Activated B cell treated with CpG ODN at 0.5 μM for 24 hours (primary cell): ENCODE results near the gene KIRREL3. TPM values are rescaled to one million over a fixed set of nuclear protein-coding genes. Genes with fewer than 3 reads are reported as not detected.

Source experiments
- ATAC-seq: fragments of 200-7000 bp; cut with Tn5 transposase; one replicate; pipeline ENCODE4 v1.10.0; 2021; ENCODE audit warnings: low read depth, mild to moderate bottlenecking, moderate library complexity
- CTCF ChIA-PET: fragments of 350-600 bp; sonication (Branson Sonifier 250); formaldehyde crosslinking; loops from one replicate; lab custom pipeline; 2021; ENCODE audit warnings: antibody characterized with exemption; lab: Charles Lee
- POLR2A ChIA-PET: fragments of 350-600 bp; sonication (Branson Sonifier 250); formaldehyde crosslinking; loops from one replicate; lab custom pipeline; 2021; ENCODE audit warnings: antibody characterized with exemption; lab: Charles Lee
- DNase-seq: peaks from one replicate; pipeline ENCODE4 v3.0.0; 2022
- H3K27ac Mint-ChIP-seq: one replicate; pipeline ENCODE4 v1.8.0; 2020; ENCODE audit warnings: mixed read lengths
- H3K27me3 Mint-ChIP-seq: one replicate; pipeline ENCODE4 v1.8.0; 2021; ENCODE audit warnings: mixed read lengths
- H3K36me3 Mint-ChIP-seq: one replicate; pipeline ENCODE4 v1.8.0; 2021; ENCODE audit warnings: low read depth, mixed read lengths
- H3K4me1 Mint-ChIP-seq: one replicate; pipeline ENCODE4 v1.8.0; 2021; ENCODE audit warnings: mixed read lengths
- H3K4me3 Mint-ChIP-seq: one replicate; pipeline ENCODE4 v1.8.0; 2020; ENCODE audit warnings: mild to moderate bottlenecking, mixed read lengths
- H3K9me3 Mint-ChIP-seq: one replicate; pipeline ENCODE4 v1.8.0; 2020; ENCODE audit warnings: mixed read lengths
- intact Hi-C: fragments of 100-400 bp; cut with micrococcal nuclease; formaldehyde crosslinking; loops from one replicate; pipeline ENCODE4 v1.15.1; 2024
- total RNA-seq: library from RNA; stranded (reverse); gene quantifications from 2 replicates; pipeline ENCODE4 v1.2.3, GENCODE V29; 2022
- TF ChIP-seq, protein P1 (sequence below): fragments of 200-600 bp; IDR thresholded peaks from one replicate; pipeline ENCODE4 v1.8.0; 2022; ENCODE audit warnings: antibody characterized with exemption, mild to moderate bottlenecking

KIRREL3 gene
- total RNA-seq, 1 donor from 2014 or later = not detected

DNA sequence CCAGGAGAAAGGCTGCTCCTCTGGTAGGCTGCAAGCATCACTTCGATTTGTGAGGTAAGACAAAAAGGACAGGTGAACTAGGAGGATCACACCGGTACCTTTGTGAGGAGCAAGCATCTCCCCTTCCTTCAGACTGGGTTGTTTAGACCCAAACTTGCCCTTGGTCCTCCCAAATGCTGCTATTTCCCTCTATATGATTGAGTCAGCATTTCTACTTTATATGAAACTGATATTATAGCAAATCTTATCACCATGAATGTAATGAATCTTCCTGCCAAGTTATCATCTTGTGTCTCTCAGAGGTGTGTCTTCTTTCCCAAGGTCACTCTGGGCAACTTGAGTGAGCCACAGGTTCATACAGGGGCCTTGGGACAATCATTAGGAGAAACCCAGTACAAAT, 61.0 kb downstream of the KIRREL3 start:
- no peak overlapping the region for H3K4me3 Mint-ChIP-seq
- H3K27ac Mint-ChIP-seq = no peak overlapping the region
- no peaks in the 10 kb centered on the region for H3K27me3 Mint-ChIP-seq
- H3K4me1 Mint-ChIP-seq = no peaks in the 10 kb centered on the region
- no peaks in the 10 kb centered on the region for H3K36me3 Mint-ChIP-seq
- ATAC-seq (no peak), DNase-seq (no peak)
- intact Hi-C loops = no loop called here
- POLR2A ChIA-PET = no interaction called here
- TF ChIP-seq, protein P1, sequence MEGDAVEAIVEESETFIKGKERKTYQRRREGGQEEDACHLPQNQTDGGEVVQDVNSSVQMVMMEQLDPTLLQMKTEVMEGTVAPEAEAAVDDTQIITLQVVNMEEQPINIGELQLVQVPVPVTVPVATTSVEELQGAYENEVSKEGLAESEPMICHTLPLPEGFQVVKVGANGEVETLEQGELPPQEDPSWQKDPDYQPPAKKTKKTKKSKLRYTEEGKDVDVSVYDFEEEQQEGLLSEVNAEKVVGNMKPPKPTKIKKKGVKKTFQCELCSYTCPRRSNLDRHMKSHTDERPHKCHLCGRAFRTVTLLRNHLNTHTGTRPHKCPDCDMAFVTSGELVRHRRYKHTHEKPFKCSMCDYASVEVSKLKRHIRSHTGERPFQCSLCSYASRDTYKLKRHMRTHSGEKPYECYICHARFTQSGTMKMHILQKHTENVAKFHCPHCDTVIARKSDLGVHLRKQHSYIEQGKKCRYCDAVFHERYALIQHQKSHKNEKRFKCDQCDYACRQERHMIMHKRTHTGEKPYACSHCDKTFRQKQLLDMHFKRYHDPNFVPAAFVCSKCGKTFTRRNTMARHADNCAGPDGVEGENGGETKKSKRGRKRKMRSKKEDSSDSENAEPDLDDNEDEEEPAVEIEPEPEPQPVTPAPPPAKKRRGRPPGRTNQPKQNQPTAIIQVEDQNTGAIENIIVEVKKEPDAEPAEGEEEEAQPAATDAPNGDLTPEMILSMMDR = no peak
- H3K9me3 Mint-ChIP-seq = no peaks in the 10 kb centered on the region
- CTCF ChIA-PET = no interaction called here

GRCh38 chr11:126938718-126939117, 61.9 kb downstream of the KIRREL3 start:
- no peak overlapping the region for H3K4me3 Mint-ChIP-seq
- H3K9me3 Mint-ChIP-seq = peaks cover 1% of the 10 kb centered on the region
- DNase-seq = no peak
- ATAC-seq = no peak
- H3K27me3 Mint-ChIP-seq = peaks cover 2% of the 10 kb centered on the region
- intact Hi-C loops = no loop called here
- POLR2A ChIA-PET = no interaction called here
- no peaks in the 10 kb centered on the region for H3K36me3 Mint-ChIP-seq
- CTCF ChIA-PET = no interaction called here
- H3K4me1 Mint-ChIP-seq = no peaks in the 10 kb centered on the region
- TF ChIP-seq, protein P1 = no peak
- no peak overlapping the region for H3K27ac Mint-ChIP-seq

GRCh38 chr11:126930091-126930841, 70.3 kb downstream of the KIRREL3 start:
- ChIA-PET POLR2A (interaction anchor here (0.7 kb wide), 1 partner anchor 1549 kb away, joined by 6 read pairs; no protein-coding TSS in a partner anchor), CTCF (no interaction called here)
- no peak for ATAC-seq
- no peak for DNase-seq
- TF ChIP-seq, protein P1 = no peak
- no peaks in the 10 kb centered on the region for H3K4me1 Mint-ChIP-seq
- H3K27me3 Mint-ChIP-seq = peaks cover 5% of the 10 kb centered on the region
- H3K36me3 Mint-ChIP-seq = no peaks in the 10 kb centered on the region
- H3K9me3 Mint-ChIP-seq = peaks cover 1% of the 10 kb centered on the region
- no peak overlapping the region for H3K4me3 Mint-ChIP-seq
- intact Hi-C loops = no loop called here
- no peak overlapping the region for H3K27ac Mint-ChIP-seq

DNA sequence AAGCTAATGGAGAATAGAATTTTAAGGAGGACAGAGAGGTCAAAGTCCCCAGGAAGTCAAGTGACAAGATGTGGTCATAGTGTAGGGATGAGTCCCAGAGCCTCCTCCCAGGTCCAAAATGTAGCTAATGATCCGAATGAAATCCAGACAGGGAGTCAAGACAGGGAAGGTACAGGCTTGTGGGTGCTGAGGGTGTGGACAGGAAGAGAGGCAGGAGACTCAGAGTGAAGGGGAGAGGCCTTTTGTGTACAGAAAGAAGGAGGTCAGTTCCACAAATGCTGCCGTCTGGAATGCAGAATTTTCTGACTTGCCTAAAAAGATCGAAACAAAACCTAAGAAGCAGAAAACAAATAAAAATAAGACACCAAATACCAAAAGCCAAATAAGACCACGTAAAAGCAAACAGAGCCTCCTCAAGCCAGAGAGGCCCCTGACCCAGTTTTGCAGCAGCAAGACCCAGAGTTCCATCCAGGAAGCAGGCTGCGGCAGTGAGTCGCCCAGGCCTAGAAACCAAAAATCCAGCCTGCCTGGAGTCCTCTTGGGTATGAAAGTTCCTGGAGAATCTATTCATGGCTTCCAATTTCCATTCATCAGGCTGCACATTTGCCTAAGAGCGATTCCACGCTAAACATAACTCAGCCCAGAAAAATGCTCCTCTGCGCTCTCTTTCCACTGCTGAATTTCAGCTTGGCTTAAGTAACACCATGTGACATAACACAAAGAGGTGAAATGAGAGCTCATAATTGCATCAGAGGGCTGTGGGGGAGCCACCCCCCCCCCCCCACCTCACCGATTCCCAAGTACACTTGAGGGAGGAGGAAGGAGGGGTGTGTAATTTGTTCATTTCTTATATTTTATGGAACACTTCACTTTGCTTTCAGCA, 71.2 kb downstream of the KIRREL3 start:
- peaks cover 5% of the 10 kb centered on the region for H3K27me3 Mint-ChIP-seq
- H3K4me3 Mint-ChIP-seq = no peak overlapping the region
- no peaks in the 10 kb centered on the region for H3K4me1 Mint-ChIP-seq
- H3K9me3 Mint-ChIP-seq = peaks cover 1% of the 10 kb centered on the region
- POLR2A ChIA-PET = interaction anchor here (0.7 kb wide), 1 partner anchor 1548 kb away, joined by 6 read pairs; no protein-coding TSS in a partner anchor
- CTCF ChIA-PET = no interaction called here
- H3K36me3 Mint-ChIP-seq = no peaks in the 10 kb centered on the region
- TF ChIP-seq, protein P1 = no peak
- intact Hi-C loops = no loop called here
- ATAC-seq (no peak), DNase-seq (no peak)
- H3K27ac Mint-ChIP-seq = no peak overlapping the region

GRCh38 chr11:126927623-126928022, 72.9 kb downstream of the KIRREL3 start:
- Mint-ChIP-seq H3K4me3 (no peak overlapping the region), H3K27me3 (peaks cover 4% of the 10 kb centered on the region), H3K9me3 (no peaks in the 10 kb centered on the region), H3K36me3 (no peaks in the 10 kb centered on the region), H3K4me1 (no peaks in the 10 kb centered on the region), H3K27ac (no peak overlapping the region)
- TF ChIP-seq, protein P1 = no peak
- intact Hi-C loops = no loop called here
- CTCF ChIA-PET = no interaction called here
- no peak for DNase-seq
- POLR2A ChIA-PET = no interaction called here
- no peak for ATAC-seq
